ENCODE data around the gene CDH2.

Gene CDH2

DNA sequence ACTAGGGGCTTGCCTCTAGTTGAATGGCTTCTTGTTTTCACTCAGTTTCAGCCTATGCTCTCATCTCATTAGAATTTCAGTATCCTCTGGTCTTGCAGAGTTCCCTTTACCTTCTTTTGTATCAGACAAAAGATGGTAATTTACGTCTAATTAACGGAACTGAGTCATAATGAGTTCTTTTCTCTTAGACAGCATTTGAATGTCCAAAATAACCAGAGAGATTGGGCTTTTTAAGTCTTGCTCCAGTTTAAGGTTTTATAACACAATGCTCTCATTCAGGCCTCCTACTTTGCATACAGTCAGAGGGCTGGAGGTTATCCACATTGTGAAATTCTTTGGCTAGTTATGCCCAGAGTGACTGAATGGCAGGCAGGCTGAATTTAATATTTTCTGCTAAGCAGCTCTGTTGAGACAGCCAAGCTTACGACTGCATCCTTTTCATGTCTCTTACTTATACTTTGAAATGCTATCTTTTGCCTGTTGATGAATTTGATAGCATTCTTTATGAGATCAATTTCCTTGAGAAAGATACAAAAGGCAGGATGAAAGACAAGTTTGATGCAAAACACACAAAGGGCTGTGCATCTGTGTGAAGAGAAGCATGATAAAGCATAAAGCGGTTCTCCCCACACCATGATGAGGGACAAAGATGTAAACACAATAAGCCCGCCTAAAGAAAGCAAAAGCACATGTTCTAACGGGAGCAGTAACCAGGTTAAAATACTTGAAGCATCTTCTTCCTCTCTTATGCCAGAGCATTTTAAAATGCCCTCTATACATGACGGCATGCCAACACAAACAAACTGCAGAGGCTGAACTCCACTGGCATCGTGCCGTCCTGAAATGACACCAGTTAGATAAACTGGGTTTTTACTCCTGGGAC is 90.0 kb downstream of the CDH2 start:
- no peak for DNase-seq (ENCODE audit: low read depth)

DNA sequence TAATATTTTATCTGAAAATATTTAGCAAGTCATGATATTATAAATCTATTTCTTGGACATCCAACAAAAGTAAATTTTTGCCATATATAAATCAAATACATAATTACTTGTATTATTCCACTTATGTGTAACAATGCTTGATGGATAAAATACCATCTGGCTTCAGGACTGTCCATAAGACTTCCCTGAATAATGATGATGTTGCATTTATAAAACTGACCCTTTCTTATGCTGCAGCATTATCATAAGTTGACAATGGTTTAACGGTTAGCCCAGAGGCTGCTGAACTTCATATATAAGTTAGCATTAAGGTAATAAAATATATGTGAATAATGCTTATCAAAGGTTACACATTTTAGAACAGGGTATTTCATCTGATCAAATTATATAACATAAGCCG is 95.4 kb downstream of the CDH2 start:
- no peak for DNase-seq (ENCODE audit: low read depth)

- no peak for DNase-seq (ENCODE audit: low read depth)
Measured at GRCh38 chr18:28080876-28081300, 96.0 kb downstream of the CDH2 start.

DNA sequence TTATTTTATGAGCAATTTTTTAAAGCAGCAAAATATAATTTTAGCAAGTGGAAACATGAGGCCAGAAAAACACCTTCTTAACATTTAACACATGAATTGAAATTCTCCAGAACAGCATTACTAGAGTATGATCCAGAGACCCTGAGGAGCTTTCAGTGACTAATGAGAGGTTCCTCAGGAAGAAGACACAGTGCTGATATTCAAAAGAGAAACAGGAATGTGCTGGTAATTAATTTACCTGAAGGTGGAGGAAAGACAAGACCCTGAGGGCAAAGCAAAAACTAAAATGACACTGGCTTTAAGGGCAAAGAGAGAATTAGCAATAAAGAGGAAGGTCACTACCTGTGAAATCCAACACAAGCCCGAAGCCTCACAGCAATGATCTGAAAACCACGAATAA is 97.0 kb downstream of the CDH2 start:
- DNase-seq (ENCODE audit: low read depth): no peak

GRCh38 chr18:28078849-28079248 is 98.1 kb downstream of the CDH2 start:
- no peak for DNase-seq (ENCODE audit: low read depth)

GRCh38 chr18:28078298-28078697 is 98.6 kb downstream of the CDH2 start:
- DNase-seq (ENCODE audit: low read depth): no peak

DNA sequence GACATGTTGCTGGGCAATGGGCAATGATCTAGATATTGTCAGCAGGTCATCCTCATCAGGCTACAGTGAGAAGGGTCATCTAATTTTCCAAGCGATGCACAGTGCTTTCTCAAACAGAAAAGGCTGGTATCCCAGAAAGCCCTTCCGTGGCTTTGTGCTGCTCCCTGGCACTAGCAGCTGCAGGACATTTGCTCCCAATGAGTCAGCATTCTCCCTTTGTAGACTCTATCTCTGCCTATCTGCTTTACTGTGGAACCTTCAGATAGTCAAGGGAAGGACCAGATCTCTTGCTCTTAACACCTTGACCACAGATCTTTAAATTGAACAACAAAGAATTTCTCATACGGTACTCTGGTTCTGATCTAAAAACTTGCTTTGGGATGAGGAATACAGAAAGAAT is 101.4 kb downstream of the CDH2 start:
- DNase-seq (ENCODE audit: low read depth): no peak

DNA sequence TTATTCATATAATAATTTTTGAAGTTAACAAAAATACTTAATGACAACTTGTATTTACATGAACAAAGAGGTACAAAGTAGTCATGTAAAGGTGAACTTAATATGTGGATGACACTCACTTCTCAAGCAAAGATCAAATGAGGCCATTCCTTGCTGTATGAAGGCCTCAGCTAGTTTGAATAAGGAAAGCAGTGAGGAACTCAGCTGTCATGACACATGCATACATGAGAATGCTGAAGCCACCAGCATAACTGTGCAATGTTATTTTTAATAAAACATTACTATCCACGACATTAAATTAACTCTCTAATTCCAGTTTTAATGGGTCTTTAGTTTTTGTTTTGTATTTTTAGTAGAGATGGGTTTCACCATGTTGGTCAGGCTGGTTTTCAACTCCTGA is 102.9 kb downstream of the CDH2 start:
- no peak for DNase-seq (ENCODE audit: low read depth)

- DNase-seq (ENCODE audit: low read depth): no peak
Measured at GRCh38 chr18:28073658-28074057, 103.3 kb downstream of the CDH2 start.

DNA sequence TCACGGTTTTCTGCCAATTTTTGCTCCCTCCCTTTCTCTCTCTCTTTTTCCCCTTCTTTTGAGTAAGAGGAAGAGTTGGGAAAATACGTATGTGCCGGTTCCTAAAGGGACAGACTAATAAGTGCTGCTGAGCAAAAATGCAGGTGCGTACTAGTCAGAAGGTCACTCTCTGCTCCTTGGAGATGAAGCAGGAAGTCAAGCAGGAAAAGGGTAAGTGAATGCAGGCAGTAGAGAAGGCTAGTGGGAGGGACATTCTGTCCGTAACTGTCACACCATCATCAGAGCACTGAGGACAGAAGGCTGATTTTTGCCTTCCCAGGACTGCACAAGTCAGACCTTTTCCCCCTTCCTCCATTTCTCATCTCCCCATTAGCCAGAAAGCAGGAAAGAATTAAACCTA is 105.7 kb downstream of the CDH2 start:
- no peak for DNase-seq (ENCODE audit: low read depth)

GRCh38 chr18:28068207-28068606 is 108.7 kb downstream of the CDH2 start:
- no peak for DNase-seq (ENCODE audit: low read depth)

DNA sequence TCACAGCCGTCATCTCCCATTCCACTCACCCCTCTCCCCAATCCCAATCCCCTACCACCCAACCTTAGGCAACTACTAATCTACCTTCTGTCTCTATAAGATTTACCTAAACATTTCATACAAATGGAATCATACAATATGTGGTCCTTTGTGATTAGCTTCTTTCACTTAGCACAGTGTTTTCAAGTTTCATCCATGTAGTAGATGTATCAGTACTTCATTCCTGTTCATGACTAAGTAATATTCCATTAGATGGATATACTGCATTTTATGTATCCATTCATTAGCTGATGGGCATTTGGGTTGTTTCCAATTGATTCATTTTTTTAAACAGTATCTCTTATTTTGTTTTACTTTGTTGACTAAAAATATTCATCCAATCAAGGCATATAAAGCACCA is 109.6 kb downstream of the CDH2 start:
- no peak for DNase-seq (ENCODE audit: low read depth)

GRCh38 chr18:28065793-28066186 is 111.1 kb downstream of the CDH2 start:
- DNase-seq (ENCODE audit: low read depth): no peak

- no peak for DNase-seq (ENCODE audit: low read depth)
Measured at GRCh38 chr18:28065031-28065792, 111.7 kb downstream of the CDH2 start.

DNA sequence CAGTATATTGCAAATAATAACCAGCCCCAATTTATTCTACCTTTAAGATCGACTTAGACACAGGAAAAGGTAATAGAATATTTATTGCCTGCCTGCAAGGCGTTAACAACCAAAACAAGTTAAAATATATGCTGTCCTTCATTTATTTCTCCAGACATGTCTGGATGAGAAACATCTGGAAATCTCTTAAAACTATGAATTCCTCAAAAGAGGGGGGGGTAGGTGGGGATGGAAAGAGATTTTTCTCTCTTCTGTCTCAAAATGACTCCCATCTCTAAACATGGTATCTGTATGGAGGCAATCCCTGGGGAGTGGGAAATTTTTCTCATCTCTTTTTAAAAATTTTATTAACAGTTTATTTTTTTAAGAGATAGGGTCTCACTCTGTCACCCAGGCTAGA is 113.0 kb downstream of the CDH2 start:
- no peak for DNase-seq (ENCODE audit: low read depth)

DNA sequence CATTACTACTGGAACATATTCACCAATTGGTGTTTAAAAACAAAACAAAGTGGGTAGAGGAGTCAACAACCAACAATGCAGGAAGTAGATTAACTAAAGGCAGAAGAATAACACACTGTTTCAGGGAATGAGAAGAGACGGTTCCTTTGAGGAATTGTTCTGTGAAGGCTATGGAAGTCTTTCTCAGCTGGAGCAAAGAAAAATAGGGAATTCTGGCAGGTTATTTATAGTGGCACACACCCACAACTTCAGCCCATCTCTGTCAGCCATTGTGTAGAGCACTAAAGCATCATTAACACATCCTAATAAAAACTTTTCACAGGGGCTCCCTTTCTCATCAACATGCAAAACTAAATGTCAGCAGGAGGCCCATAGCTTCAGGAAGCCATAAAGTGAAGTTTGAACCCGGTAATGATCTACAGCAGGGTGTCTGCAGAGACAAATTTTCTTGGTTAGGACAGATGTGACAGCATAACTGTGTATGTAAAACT is 113.6 kb downstream of the CDH2 start:
- no peak for DNase-seq (ENCODE audit: low read depth)

- DNase-seq (ENCODE audit: low read depth): no peak
Measured at GRCh38 chr18:28062443-28062842, 114.5 kb downstream of the CDH2 start.

DNA sequence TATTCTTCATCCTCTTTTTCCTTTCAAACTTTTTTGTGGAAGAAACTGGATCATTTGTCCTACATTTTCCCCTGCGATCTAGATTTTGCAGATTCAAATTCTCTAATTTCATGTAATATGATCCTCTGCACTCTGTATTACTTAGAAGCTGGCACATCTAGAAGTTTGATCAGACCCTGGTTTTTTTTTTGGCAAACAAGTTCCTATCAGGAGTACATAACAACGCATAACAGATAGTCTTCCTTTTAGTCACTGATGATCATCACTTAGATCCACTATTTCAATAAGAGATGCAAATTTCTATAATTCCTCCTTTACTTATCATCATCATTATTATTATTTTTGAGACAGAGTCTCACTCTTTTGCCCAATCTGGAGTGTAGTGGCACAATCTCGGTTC is 117.1 kb downstream of the CDH2 start:
- DNase-seq (ENCODE audit: low read depth): no peak

- no peak for DNase-seq (ENCODE audit: low read depth)
Measured at GRCh38 chr18:28050545-28050944, 126.4 kb downstream of the CDH2 start.

DNA sequence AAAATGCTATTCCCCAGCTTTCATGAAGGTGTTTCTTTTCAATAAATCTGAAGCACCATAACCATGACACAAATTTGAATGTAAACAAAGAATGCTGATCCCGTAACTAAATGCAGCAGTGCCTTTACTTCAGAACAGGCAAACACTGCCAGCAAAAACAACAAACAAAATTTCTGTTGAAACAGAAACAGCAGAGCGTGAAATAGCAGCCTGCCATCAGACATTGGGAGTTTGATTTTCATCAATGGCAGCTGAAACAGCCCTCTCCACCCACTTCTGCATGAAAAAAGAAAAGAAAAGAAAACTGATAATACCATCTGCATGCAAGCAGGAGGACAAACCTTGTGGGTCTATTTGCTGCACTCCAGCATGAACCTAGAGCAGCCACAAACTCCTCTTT is 128.3 kb downstream of the CDH2 start:
- no peak for DNase-seq (ENCODE audit: low read depth)

GRCh38 chr18:28045880-28046279 is 131.1 kb downstream of the CDH2 start:
- no peak for DNase-seq (ENCODE audit: low read depth)

DNA sequence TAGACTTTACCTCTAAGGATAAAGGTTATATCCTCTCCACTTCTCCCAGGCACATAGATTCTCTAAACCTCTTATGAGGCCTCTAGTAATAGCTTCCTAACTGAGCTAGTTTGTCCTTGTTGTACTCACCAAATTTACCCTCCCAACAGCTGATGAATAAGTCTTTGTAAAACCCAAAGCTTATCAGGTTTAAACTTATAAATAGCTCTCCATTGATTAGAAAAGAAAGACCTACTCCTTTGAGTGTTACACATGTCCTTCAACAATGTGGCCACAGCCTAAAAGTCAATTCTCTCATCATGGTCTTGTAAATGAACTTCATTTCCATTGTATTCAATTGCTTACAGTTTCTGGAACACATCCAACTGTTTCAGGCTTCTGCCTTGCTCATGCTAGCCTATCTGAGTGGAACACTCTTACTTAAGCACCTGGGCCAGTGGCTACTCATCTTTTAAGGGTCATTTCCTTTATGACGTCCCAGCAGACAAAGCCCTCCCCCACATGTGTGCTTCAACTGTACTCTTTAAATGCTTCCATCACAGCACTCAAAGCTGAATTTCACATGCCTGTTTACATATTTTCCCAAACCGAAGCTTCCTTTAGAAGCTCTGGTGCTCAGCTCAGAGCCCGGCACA is 131.6 kb downstream of the CDH2 start:
- no peak for DNase-seq (ENCODE audit: low read depth)

DNA sequence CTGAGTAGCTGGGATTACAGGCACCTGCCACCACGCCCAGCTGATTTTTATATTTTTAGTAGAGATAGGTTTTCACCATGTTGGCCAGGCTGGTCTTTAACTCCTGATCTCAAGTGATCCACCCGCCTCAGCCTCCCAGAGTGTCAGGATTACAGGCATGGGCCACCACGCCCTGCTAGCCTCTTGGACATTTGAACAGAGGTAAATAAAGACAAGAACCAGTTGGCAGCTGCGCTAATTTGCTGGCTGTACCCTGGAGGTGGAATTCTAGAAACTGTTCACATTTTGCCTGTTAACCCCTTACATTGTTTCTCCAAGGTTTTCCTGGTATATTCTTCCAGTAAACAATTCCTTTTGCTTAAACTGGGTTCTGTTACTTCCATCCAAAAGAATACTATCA is 132.9 kb downstream of the CDH2 start:
- no peak for DNase-seq (ENCODE audit: low read depth)

All from T-helper 22 cell (primary cell).